ENCODE results near the gene MDGA2.
"Not testable (repeated sequence)": the region's sequence is repeated elsewhere in the genome, so short reads cannot be mapped to it uniquely, and the experiment has no call there.

MDGA2 gene

GRCh38 chr14:46920542-46920941, 754.9 kb downstream of the MDGA2 start:
- no peaks in the 10 kb centered on the region for H4K20me1 ChIP-seq (ENCODE audit: insufficient read depth)
- no peaks in the 10 kb centered on the region for H3K4me1 ChIP-seq (ENCODE audit: low read depth, poor library complexity, severe bottlenecking)
- H3K27ac ChIP-seq = no peak overlapping the region
- no peak for TF ChIP-seq CTCF (conservative IDR thresholded peaks at IDR 0.05; ENCODE audit: low read depth, low read length)
- H3K79me2 ChIP-seq (ENCODE audit: insufficient read depth, low read depth) = no peaks in the 10 kb centered on the region
- no peak overlapping the region for H3K4me2 ChIP-seq
- no peak overlapping the region for H2AFZ ChIP-seq (ENCODE audit: low read depth)
- no peak overlapping the region for H3K4me3 ChIP-seq (IDR thresholded peaks at IDR 0.05; ENCODE audit: insufficient read depth, low read depth, low read length)
- H3K36me3 ChIP-seq (ENCODE audit: insufficient read depth) = no peaks in the 10 kb centered on the region
- H3K27me3 ChIP-seq (ENCODE audit: insufficient read depth, low read depth) = no peaks in the 10 kb centered on the region
- H3K9ac ChIP-seq = no peak overlapping the region

GRCh38 chr14:46915539-46915938, 759.9 kb downstream of the MDGA2 start:
- H3K27me3 ChIP-seq (ENCODE audit: insufficient read depth, low read depth); H4K20me1 ChIP-seq (ENCODE audit: insufficient read depth); H3K36me3 ChIP-seq (ENCODE audit: insufficient read depth); H3K9ac ChIP-seq; H3K79me2 ChIP-seq (ENCODE audit: insufficient read depth, low read depth); H3K4me1 ChIP-seq (ENCODE audit: low read depth, poor library complexity, severe bottlenecking); H3K4me3 ChIP-seq (IDR thresholded peaks at IDR 0.05; ENCODE audit: insufficient read depth, low read depth, low read length); H2AFZ ChIP-seq (ENCODE audit: low read depth); H3K27ac ChIP-seq; H3K4me2 ChIP-seq: not testable (repeated sequence)

GRCh38 chr14:46902837-46903236, 772.6 kb downstream of the MDGA2 start:
- H3K27me3 ChIP-seq (ENCODE audit: insufficient read depth, low read depth) = no peaks in the 10 kb centered on the region
- no peaks in the 10 kb centered on the region for H4K20me1 ChIP-seq (ENCODE audit: insufficient read depth)
- no peak overlapping the region for H3K9ac ChIP-seq
- H2AFZ ChIP-seq (ENCODE audit: low read depth) = no peak overlapping the region
- H3K27ac ChIP-seq = no peak overlapping the region
- no peak overlapping the region for H3K4me2 ChIP-seq
- no peaks in the 10 kb centered on the region for H3K4me1 ChIP-seq (ENCODE audit: low read depth, poor library complexity, severe bottlenecking)
- no peaks in the 10 kb centered on the region for H3K36me3 ChIP-seq (ENCODE audit: insufficient read depth)
- no peak overlapping the region for H3K4me3 ChIP-seq (IDR thresholded peaks at IDR 0.05; ENCODE audit: insufficient read depth, low read depth, low read length)
- no peaks in the 10 kb centered on the region for H3K79me2 ChIP-seq (ENCODE audit: insufficient read depth, low read depth)
- TF ChIP-seq CTCF (conservative IDR thresholded peaks at IDR 0.05; ENCODE audit: low read depth, low read length) = no peak

- Histone ChIP-seq H3K9ac (no peak overlapping the region), H3K27me3 (ENCODE audit: insufficient read depth, low read depth) (no peaks in the 10 kb centered on the region), H3K36me3 (ENCODE audit: insufficient read depth) (no peaks in the 10 kb centered on the region), H2AFZ (ENCODE audit: low read depth) (no peak overlapping the region), H3K79me2 (ENCODE audit: insufficient read depth, low read depth) (no peaks in the 10 kb centered on the region), H4K20me1 (ENCODE audit: insufficient read depth) (no peaks in the 10 kb centered on the region), H3K4me1 (ENCODE audit: low read depth, poor library complexity, severe bottlenecking) (no peaks in the 10 kb centered on the region), H3K4me3 (IDR thresholded peaks at IDR 0.05; ENCODE audit: insufficient read depth, low read depth, low read length) (no peak overlapping the region), H3K4me2 (no peak overlapping the region), H3K27ac (no peak overlapping the region)
- TF ChIP-seq CTCF (conservative IDR thresholded peaks at IDR 0.05; ENCODE audit: low read depth, low read length) = no peak
Measured at GRCh38 chr14:46894476-46894875, 780.9 kb downstream of the MDGA2 start.

GRCh38 chr14:46887144-46887543, 788.3 kb downstream of the MDGA2 start:
- H3K36me3 ChIP-seq (ENCODE audit: insufficient read depth) = no peaks in the 10 kb centered on the region
- no peak overlapping the region for H3K4me2 ChIP-seq
- H3K79me2 ChIP-seq (ENCODE audit: insufficient read depth, low read depth) = no peaks in the 10 kb centered on the region
- H4K20me1 ChIP-seq (ENCODE audit: insufficient read depth) = no peaks in the 10 kb centered on the region
- H3K27me3 ChIP-seq (ENCODE audit: insufficient read depth, low read depth) = no peaks in the 10 kb centered on the region
- no peak overlapping the region for H2AFZ ChIP-seq (ENCODE audit: low read depth)
- no peaks in the 10 kb centered on the region for H3K4me1 ChIP-seq (ENCODE audit: low read depth, poor library complexity, severe bottlenecking)
- H3K9ac ChIP-seq = no peak overlapping the region
- no peak overlapping the region for H3K4me3 ChIP-seq (IDR thresholded peaks at IDR 0.05; ENCODE audit: insufficient read depth, low read depth, low read length)
- TF ChIP-seq CTCF (conservative IDR thresholded peaks at IDR 0.05; ENCODE audit: low read depth, low read length) = no peak
- no peak overlapping the region for H3K27ac ChIP-seq

Measured in KMS-11 (cell line).